Gastrocnemius medialis (tissue), 4 donors: ENCODE measurements around the gene PBXIP1. TPM values are rescaled to one million over a fixed set of nuclear protein-coding genes. Genes with fewer than 3 reads are reported as not detected.

Source experiments
- ATAC-seq, 2 donors: fragments of 150-250 bp; one replicate each; pipeline ENCODE4 v1.9.1; 2016
- DNase-seq, 2 donors: peaks; one replicate each; pipeline ENCODE4 v3.0.0-alpha.2; 2019
- H3K27ac ChIP-seq, 4 donors: fragments of 200-600 bp; sonication (generic); 1 replicate in 1 of 4; 2 replicates in 3 of 4; pipeline ENCODE4 v1.5.1; 2016 to 2018; ENCODE audit warnings: mild to moderate bottlenecking in 2 of 4, moderate library complexity in 1 of 4
- H3K27me3 ChIP-seq, 3 donors: fragments of 200-600 bp; sonication (generic) in 2 of 3; 1 replicate in 1 of 3; 2 replicates in 2 of 3; pipeline versions ENCODE4 v1.5.1 to v1.6.0; 2016 to 2019; ENCODE audit warnings: mild to moderate bottlenecking in 1 of 3, moderate library complexity in 1 of 3
- H3K36me3 ChIP-seq, 2 donors: fragments of 200-600 bp; sonication (generic) in 1 of 2; one replicate each; pipeline ENCODE4 v1.5.1; 2017 to 2018
- H3K4me1 ChIP-seq, 2 donors: fragments of 200-600 bp; sonication (generic) in 1 of 2; one replicate each; pipeline ENCODE4 v1.5.1; 2016 to 2017; ENCODE audit warnings: mild to moderate bottlenecking in 2 of 2
- H3K4me3 ChIP-seq, 4 donors: fragments of 200-600 bp; sonication (generic) in 3 of 4; 1 replicate in 1 of 4; 2 replicates in 3 of 4; pipeline ENCODE4 v1.5.1; 2016 to 2019; ENCODE audit warnings: mild to moderate bottlenecking in 2 of 4
- H3K9me3 ChIP-seq, 3 donors: fragments of 200-600 bp; sonication (generic) in 2 of 3; 1 replicate in 1 of 3; 2 replicates in 2 of 3; pipeline ENCODE4 v1.5.1; 2016 to 2019
- POLR2A ChIP-seq, 2 donors: fragments of 450-650 bp; IDR thresholded peaks; one replicate each; pipeline ENCODE4 v1.6.1; 2017; ENCODE audit warnings: antibody characterized with exemption in 2 of 2, mild to moderate bottlenecking in 2 of 2, moderate library complexity in 2 of 2
- in situ Hi-C, 4 donors: fragments of 200-750 bp; cut with MboI; loops; one replicate each; pipeline versions ENCODE4 v1.15.0 to v1.8.0; 2017; ENCODE audit warnings: low sequenced_read_pairs in 4 of 4
- intact Hi-C: fragments of 100-400 bp; cut with DNase I; formaldehyde crosslinking; loops from one replicate; pipeline ENCODE4 v1.15.1; 2023; ENCODE audit warnings: low total_unique reads
- microRNA-seq, 2 donors: library from miRNA; unstranded; fragments of <30 nt; microRNA quantifications; one replicate each; pipeline ENCODE4, GENCODE V29; 2016; ENCODE audit warnings: borderline replicate concordance in 2 of 2
- total RNA-seq, 4 donors: library from RNA; depleted of rRNA; stranded (reverse); fragments of >200 nt; gene quantifications; one replicate each; pipeline versions ENCODE4 v1.1.0 to v1.2.3, GENCODE V29; 2016
- TF ChIP-seq, protein P1 (sequence below), 5 experiments: fragments of 450-650 bp in 3 of 5; fragments of 200-600 bp in 2 of 5; sonication (generic) in 2 of 5; IDR thresholded peaks in 4 of 5; conservative IDR thresholded peaks in 1 of 5; 1 replicate in 4 of 5; 2 replicates in 1 of 5; pipeline ENCODE4 v1.5.1; 2016 to 2019; ENCODE audit warnings: antibody characterized with exemption in 5 of 5, mild to moderate bottlenecking in 3 of 5, moderate library complexity in 3 of 5

PBXIP1 gene
- total RNA-seq, 4 donors from 2014 or later, result 126 to 171 (median 165) TPM

DNA sequence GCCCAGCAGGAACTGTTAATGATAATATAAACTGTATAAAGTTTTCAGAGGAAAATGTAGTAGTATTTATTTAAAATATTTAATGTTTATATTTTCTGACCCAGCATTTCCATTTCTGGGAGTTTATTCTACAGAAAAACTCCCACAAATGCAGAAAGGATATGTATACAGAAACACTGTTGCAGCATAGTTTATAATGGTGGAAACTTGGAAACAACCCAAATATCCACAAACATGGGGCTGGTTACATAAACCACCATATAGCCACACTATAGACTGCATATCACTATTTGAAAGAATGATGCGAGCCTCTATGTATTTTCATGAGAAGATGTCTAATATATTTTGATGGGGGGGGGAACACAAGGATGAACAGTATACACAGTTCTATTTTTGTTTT lies 54.3 kb downstream of the PBXIP1 start:
- DNase-seq (no peak), ATAC-seq (no peak)
- intact Hi-C loops (no loop called here), in situ Hi-C loops (no loop called here)
- H3K4me3 ChIP-seq, result no peak overlapping the region
- H3K27me3 ChIP-seq, result no peaks in the 10 kb centered on the region
- H3K36me3 ChIP-seq, result no peaks in the 10 kb centered on the region
- no peak overlapping the region for H3K27ac ChIP-seq
- TF ChIP-seq, protein P1, sequence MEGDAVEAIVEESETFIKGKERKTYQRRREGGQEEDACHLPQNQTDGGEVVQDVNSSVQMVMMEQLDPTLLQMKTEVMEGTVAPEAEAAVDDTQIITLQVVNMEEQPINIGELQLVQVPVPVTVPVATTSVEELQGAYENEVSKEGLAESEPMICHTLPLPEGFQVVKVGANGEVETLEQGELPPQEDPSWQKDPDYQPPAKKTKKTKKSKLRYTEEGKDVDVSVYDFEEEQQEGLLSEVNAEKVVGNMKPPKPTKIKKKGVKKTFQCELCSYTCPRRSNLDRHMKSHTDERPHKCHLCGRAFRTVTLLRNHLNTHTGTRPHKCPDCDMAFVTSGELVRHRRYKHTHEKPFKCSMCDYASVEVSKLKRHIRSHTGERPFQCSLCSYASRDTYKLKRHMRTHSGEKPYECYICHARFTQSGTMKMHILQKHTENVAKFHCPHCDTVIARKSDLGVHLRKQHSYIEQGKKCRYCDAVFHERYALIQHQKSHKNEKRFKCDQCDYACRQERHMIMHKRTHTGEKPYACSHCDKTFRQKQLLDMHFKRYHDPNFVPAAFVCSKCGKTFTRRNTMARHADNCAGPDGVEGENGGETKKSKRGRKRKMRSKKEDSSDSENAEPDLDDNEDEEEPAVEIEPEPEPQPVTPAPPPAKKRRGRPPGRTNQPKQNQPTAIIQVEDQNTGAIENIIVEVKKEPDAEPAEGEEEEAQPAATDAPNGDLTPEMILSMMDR (IDR thresholded peaks at IDR 0.05 in 4 of 5, conservative IDR thresholded peaks at IDR 0.05 in 1 of 5), result no peak
- TF ChIP-seq POLR2A (IDR thresholded peaks at IDR 0.05), result no peak
- H3K9me3 ChIP-seq, result no peaks in the 10 kb centered on the region
- H3K4me1 ChIP-seq, result no peaks in the 10 kb centered on the region

GRCh38 chr1:154899041-154899440 lies 56.9 kb downstream of the PBXIP1 start:
- Histone ChIP-seq H3K9me3 (no peaks in the 10 kb centered on the region), H3K27ac (no peak overlapping the region), H3K4me3 (no peak overlapping the region), H3K36me3 (no peaks in the 10 kb centered on the region), H3K27me3 (no peaks in the 10 kb centered on the region), H3K4me1 (no peaks in the 10 kb centered on the region)
- in situ Hi-C loops (no loop called here), intact Hi-C loops (no loop called here)
- ATAC-seq (no peak), DNase-seq (no peak)
- TF ChIP-seq, protein P1 (IDR thresholded peaks at IDR 0.05 in 4 of 5, conservative IDR thresholded peaks at IDR 0.05 in 1 of 5), result no peak
- TF ChIP-seq POLR2A (IDR thresholded peaks at IDR 0.05), result no peak

GRCh38 chr1:154896771-154897286 lies 59.1 kb downstream of the PBXIP1 start:
- H3K27me3 ChIP-seq, result no peaks in the 10 kb centered on the region
- intact Hi-C loops, result no loop called here
- H3K4me3 ChIP-seq, result no peak overlapping the region
- H3K9me3 ChIP-seq, result no peaks in the 10 kb centered on the region
- TF ChIP-seq, protein P1 (IDR thresholded peaks at IDR 0.05 in 4 of 5, conservative IDR thresholded peaks at IDR 0.05 in 1 of 5), result no peak
- no peak for TF ChIP-seq POLR2A (IDR thresholded peaks at IDR 0.05)
- H3K27ac ChIP-seq, result no peak overlapping the region
- H3K4me1 ChIP-seq, result no peaks in the 10 kb centered on the region
- ATAC-seq (no peak), DNase-seq (no peak)
- H3K36me3 ChIP-seq, result no peaks in the 10 kb centered on the region
- in situ Hi-C loops, result no loop called here

- ATAC-seq (no peak), DNase-seq (no peak)
- in situ Hi-C loops, result no loop called here
Measured at GRCh38 chr1:154895798-154896197, 60.1 kb downstream of the PBXIP1 start.

More at GRCh38 chr1:154895798-154896197, 60.1 kb downstream of the PBXIP1 start:
- Histone ChIP-seq H3K4me1 (no peaks in the 10 kb centered on the region), H3K4me3 (no peak overlapping the region), H3K27me3 (no peaks in the 10 kb centered on the region), H3K36me3 (no peaks in the 10 kb centered on the region), H3K9me3 (no peaks in the 10 kb centered on the region), H3K27ac (no peak overlapping the region)
- no peak for TF ChIP-seq POLR2A (IDR thresholded peaks at IDR 0.05)
- TF ChIP-seq, protein P1 (IDR thresholded peaks at IDR 0.05 in 4 of 5, conservative IDR thresholded peaks at IDR 0.05 in 1 of 5), result no peak
- intact Hi-C loops, result no loop called here

Small RNA genes within 50 kb of the gene (microRNA-seq; reads per million reads assigned to microRNA genes)
- 0 reads per million in 2 donors for gene MIR4258

Other genes starting within 250 kb of the PBXIP1 start
- 10 to 100 TPM in 3 of 4 donors, 1 to 10 TPM in 1; 5.0 to 30.0 (median 20.8) TPM for gene KCNN3, start 85.8 kb downstream of the PBXIP1 start, total RNA-seq
- gene PMVK, start 19.4 kb downstream of the PBXIP1 start, total RNA-seq, result 1 to 10 TPM; 4.6 to 7.6 (median 6.1) TPM
- 10 to 100 TPM; 12.6 to 22.7 (median 17.8) TPM for gene PYGO2, start 5.7 kb upstream of the PBXIP1 start, total RNA-seq
- gene SHC1, start 14.6 kb upstream of the PBXIP1 start, total RNA-seq, result 100 to 1,000 TPM in 1 of 4 donors, 10 to 100 TPM in 3; 27.4 to 135 (median 54.9) TPM
- gene CKS1B, start 18.6 kb upstream of the PBXIP1 start, total RNA-seq, result 10 to 100 TPM in 1 of 4 donors, 1 to 10 TPM in 3; 3.6 to 15.7 (median 7.9) TPM
- 10 to 100 TPM; 26.6 to 36.8 (median 31.7) TPM for gene FLAD1, start 27.2 kb upstream of the PBXIP1 start, total RNA-seq
- not detected for gene LENEP, start 37.5 kb upstream of the PBXIP1 start, total RNA-seq
- 100 to 1,000 TPM in 1 of 4 donors, 10 to 100 TPM in 3; 61.3 to 100 (median 73.1) TPM for gene ZBTB7B, start 46.7 kb upstream of the PBXIP1 start, total RNA-seq
- gene DCST2, start 77.7 kb upstream of the PBXIP1 start, total RNA-seq, result not detected
- under 1 TPM in 2 of 4 donors, not detected in 2; 0.13 to 0.35 TPM for gene DCST1, start 77.7 kb upstream of the PBXIP1 start, total RNA-seq
- gene ADAM15, start 95.2 kb upstream of the PBXIP1 start, total RNA-seq, result 10 to 100 TPM; 30.3 to 42.8 (median 36.9) TPM
- under 1 TPM; 0.41 to 0.87 (median 0.80) TPM for gene EFNA4, start 107.6 kb upstream of the PBXIP1 start, total RNA-seq
- gene EFNA3, start 122.7 kb upstream of the PBXIP1 start, total RNA-seq, result 1 to 10 TPM in 2 of 4 donors, under 1 TPM in 1, not detected in 1; 0.55 to 1.8 (median 1.6) TPM
- gene EFNA1, start 171.8 kb upstream of the PBXIP1 start, total RNA-seq, result 10 to 100 TPM; 12.6 to 35.1 (median 14.4) TPM
- 10 to 100 TPM in 1 of 4 donors, 1 to 10 TPM in 3; 3.5 to 11.4 (median 8.2) TPM for gene SLC50A1, start 179.8 kb upstream of the PBXIP1 start, total RNA-seq
- 10 to 100 TPM in 3 of 4 donors, 1 to 10 TPM in 1; 7.3 to 69.5 (median 57.9) TPM for gene DPM3, start 184.4 kb upstream of the PBXIP1 start, total RNA-seq
- gene KRTCAP2, start 217.2 kb upstream of the PBXIP1 start, total RNA-seq, result 100 to 1,000 TPM in 1 of 4 donors, 10 to 100 TPM in 3; 59.6 to 102 (median 91.6) TPM
- not detected for gene TRIM46, start 217.8 kb upstream of the PBXIP1 start, total RNA-seq